IMR-90 (cell line): ENCODE measurements around the gene SIPA1. TPM values are rescaled to one million over a fixed set of nuclear protein-coding genes. Genes with fewer than 3 reads are reported as not detected.

Experiments used
- ATAC-seq: fragments of 200-7000 bp; cut with Tn5 transposase; 2 replicates; pipeline ENCODE4 v1.9.1; 2020; ENCODE audit warnings: low read depth, mild to moderate bottlenecking, moderate library complexity
- BruUV-seq: library from RNA; stranded (reverse); fragments of 400-500 nt; replicated peaks from 2 replicates; lab custom pipeline; 2021; lab: Mats Ljungman, UMichigan
- CTCF ChIA-PET: fragments of 300-600 bp; formaldehyde crosslinking; extraction: SDS; loops from one replicate; lab custom pipeline; 2021; ENCODE audit warnings: antibody characterized with exemption; lab: Yijun Ruan, JAX
- POLR2A ChIA-PET: fragments of 300-600 bp; sonication (Branson Sonifier 250); formaldehyde crosslinking; loops from one replicate; lab custom pipeline; 2022; ENCODE audit warnings: antibody characterized with exemption; ENCODE audit not compliant: unreplicated experiment; lab: Charles Lee
- DNase-seq: peaks from one replicate; pipeline ENCODE4 v3.0.0; 2013
- H2AFZ ChIP-seq: replicated peaks from 2 replicates; pipeline ENCODE3; 2013; ENCODE audit warnings: low read length, mild to moderate bottlenecking; ENCODE audit not compliant: poor library complexity
- H2AK5ac ChIP-seq: 2 replicates; pipeline ENCODE4 v1.6.1; 2013; ENCODE audit warnings: low read depth, low read length, inconsistent platforms
- H2AK9ac ChIP-seq: replicated peaks from 2 replicates; pipeline ENCODE3; 2013; ENCODE audit warnings: mild to moderate bottlenecking, low read depth, low read length, moderate library complexity; ENCODE audit not compliant: poor library complexity
- H2BK120ac ChIP-seq: 2 replicates; pipeline ENCODE4 v1.6.1; 2013; ENCODE audit warnings: low read depth, low read length, inconsistent platforms
- H2BK15ac ChIP-seq: 3 replicates; pipeline ENCODE4 v1.6.1; 2013; ENCODE audit warnings: low read depth, low read length, inconsistent platforms
- H2BK20ac ChIP-seq: 2 replicates; pipeline ENCODE4 v1.6.1; 2013; ENCODE audit warnings: low read depth, mild to moderate bottlenecking, inconsistent platforms, low read length, moderate library complexity
- H2BK5ac ChIP-seq: 2 replicates; pipeline ENCODE4 v1.6.1; 2013; ENCODE audit warnings: mild to moderate bottlenecking, low read depth, low read length, inconsistent platforms; ENCODE audit not compliant: poor library complexity, severe bottlenecking
- H3K14ac ChIP-seq: replicated peaks from 2 replicates; pipeline ENCODE4 v1.6.1; 2013; ENCODE audit warnings: low read depth, low read length, inconsistent platforms
- H3K18ac ChIP-seq: 2 replicates; pipeline ENCODE4 v1.6.1; 2013; ENCODE audit warnings: low read depth, low read length, control low read depth
- H3K23ac ChIP-seq: 2 replicates; pipeline ENCODE4 v1.6.1; 2013; ENCODE audit warnings: low read depth, low read length, inconsistent platforms
- H3K27ac ChIP-seq: 2 replicates; pipeline ENCODE4 v1.5.1; 2013; ENCODE audit warnings: mild to moderate bottlenecking, control low read depth, low read length; ENCODE audit not compliant: insufficient read depth
- H3K27me3 ChIP-seq: 2 replicates; pipeline ENCODE4 v1.6.1; 2013; ENCODE audit warnings: low read length; ENCODE audit not compliant: control insufficient read depth, insufficient read depth
- H3K36me3 ChIP-seq: 2 replicates; pipeline ENCODE4 v1.6.1; 2013; ENCODE audit warnings: low read length, mixed read lengths; ENCODE audit not compliant: control insufficient read depth, insufficient read depth
- H3K4ac ChIP-seq: 2 replicates; pipeline ENCODE4 v1.6.1; 2013; ENCODE audit warnings: low read depth, low read length, inconsistent platforms
- H3K4me1 ChIP-seq: 2 replicates; pipeline ENCODE4 v1.6.1; 2013; ENCODE audit warnings: low read length, mixed read lengths; ENCODE audit not compliant: control insufficient read depth, insufficient read depth
- H3K4me2 ChIP-seq: 2 replicates; pipeline ENCODE4 v1.6.1; 2013; ENCODE audit warnings: low read depth, mild to moderate bottlenecking, control low read depth, low read length, moderate library complexity
- H3K4me3 ChIP-seq: 2 replicates; pipeline ENCODE4 v1.5.1; 2013; ENCODE audit warnings: low read depth, mild to moderate bottlenecking, control low read depth, low read length, moderate library complexity; ENCODE audit not compliant: insufficient read depth
- H3K56ac ChIP-seq: 2 replicates; pipeline ENCODE4 v1.6.1; 2013; ENCODE audit warnings: low read length, inconsistent platforms; ENCODE audit not compliant: insufficient read depth; ENCODE audit errors: extremely low read depth
- H3K79me1 ChIP-seq, 2 experiments: 2 replicates each; pipeline ENCODE4 v1.6.1; 2013; ENCODE audit warnings: low read length in 2 of 2, inconsistent platforms in 1 of 2, low read depth in 1 of 2
- H3K9ac ChIP-seq: 2 replicates; pipeline ENCODE4 v1.6.1; 2013; ENCODE audit warnings: low read depth, low read length, control low read depth
- H3K9me1 ChIP-seq: 2 replicates; pipeline ENCODE4 v1.6.1; 2013; ENCODE audit warnings: low read length, inconsistent platforms; ENCODE audit not compliant: insufficient read depth
- H3K9me3 ChIP-seq: 2 replicates; pipeline ENCODE4 v1.6.1; 2013; ENCODE audit warnings: low read length; ENCODE audit not compliant: control insufficient read depth, insufficient read depth
- H4K20me1 ChIP-seq: 2 replicates; pipeline ENCODE4 v1.6.1; 2013; ENCODE audit warnings: low read length, inconsistent platforms; ENCODE audit not compliant: insufficient read depth
- H4K5ac ChIP-seq: 2 replicates; pipeline ENCODE4 v1.6.1; 2013; ENCODE audit warnings: mild to moderate bottlenecking, low read depth, low read length, control low read depth
- H4K8ac ChIP-seq, 2 experiments: 2 replicates each; pipeline ENCODE4 v1.6.1; 2013; ENCODE audit warnings: low read depth in 2 of 2, low read length in 2 of 2, control low read depth in 1 of 2, inconsistent platforms in 1 of 2
- H4K91ac ChIP-seq: 2 replicates; pipeline ENCODE4 v1.6.1; 2013; ENCODE audit warnings: low read depth, low read length, inconsistent platforms; ENCODE audit not compliant: insufficient read depth
- CEBPB ChIP-seq: IDR thresholded peaks from 2 replicates; pipeline ENCODE4 v1.6.1; 2012; ENCODE audit warnings: low read depth, low read length, improper control_type of control experiment
- CHD1 ChIP-seq: IDR thresholded peaks from 2 replicates; pipeline ENCODE4 v1.6.1; 2012; ENCODE audit warnings: low read depth, low read length, improper control_type of control experiment
- FOS ChIP-seq: fragments of 150-350 bp; IDR thresholded peaks from 2 replicates; pipeline ENCODE4 v1.6.1; 2016; ENCODE audit warnings: low read depth, low read length
- MAFK ChIP-seq: IDR thresholded peaks from 2 replicates; pipeline ENCODE4 v1.6.1; 2012; ENCODE audit warnings: low read depth, low read length, improper control_type of control experiment
- MXI1 ChIP-seq: IDR thresholded peaks from 2 replicates; pipeline ENCODE4 v1.6.1; 2012; ENCODE audit warnings: low read depth, mild to moderate bottlenecking, low read length, moderate library complexity, borderline replicate concordance
- NFE2L2 ChIP-seq: fragments of 150-350 bp; IDR thresholded peaks from 2 replicates; pipeline ENCODE4 v1.6.1; 2016; ENCODE audit warnings: low read depth, mild to moderate bottlenecking, low read length
- RAD21 ChIP-seq: IDR thresholded peaks from 2 replicates; pipeline ENCODE4 v1.6.1; 2012; ENCODE audit warnings: low read length, improper control_type of control experiment
- WGBS, 2 experiments: methylation state at CpG; one replicate each; pipeline versions ENCODE4 v1.1.5 to v1.1.7; 2013; ENCODE audit warnings: missing lambda C conversion rate in 2 of 2; ENCODE audit not compliant: insufficient read length in 1 of 2; ENCODE audit errors: extremely low coverage in 2 of 2; 5-methylcytosine and 5-hydroxymethylcytosine counted together
- dilution Hi-C: fragments of 300-500 bp; cut with HindIII; formaldehyde crosslinking; loops from one replicate; pipeline ENCODE4 v1.14.3; 2018; ENCODE audit warnings: low sequenced_read_pairs; ENCODE audit not compliant: unreplicated experiment
- in situ Hi-C: fragments of 300-500 bp; cut with MboI; formaldehyde crosslinking; loops from 3 replicates; pipeline ENCODE4 v1.14.3; 2019; ENCODE audit warnings: low sequenced_read_pairs, inconsistent platforms, mixed read lengths
- intact Hi-C: fragments of 100-400 bp; cut with micrococcal nuclease; formaldehyde crosslinking; loops from 2 replicates; pipeline ENCODE4 v1.10.0; 2022
- polyA plus RNA-seq, 3 experiments: library from polyadenylated mRNA; depleted of rRNA; stranded (reverse); fragments of >200 nt; gene quantifications; 2 replicates each; pipeline ENCODE4 v1.2.3, GENCODE V29; 2012; ENCODE audit warnings: low replicate concordance in 1 of 3
- total RNA-seq: library from RNA; depleted of rRNA; stranded (reverse); fragments of >200 nt; gene quantifications from 2 replicates; pipeline ENCODE4 v1.2.3, GENCODE V29; 2012
- TF ChIP-seq, protein P1 (sequence below): fragments of 150-350 bp; IDR thresholded peaks from 2 replicates; pipeline ENCODE4 v1.6.1; 2016; ENCODE audit warnings: low read depth, mild to moderate bottlenecking, low read length, moderate library complexity, borderline replicate concordance

Gene SIPA1
- total and polyA plus RNA-seq, 2 of the 4 experiments (the other 2 are of a cell fraction): 10.6 to 39.7 TPM

DNA sequence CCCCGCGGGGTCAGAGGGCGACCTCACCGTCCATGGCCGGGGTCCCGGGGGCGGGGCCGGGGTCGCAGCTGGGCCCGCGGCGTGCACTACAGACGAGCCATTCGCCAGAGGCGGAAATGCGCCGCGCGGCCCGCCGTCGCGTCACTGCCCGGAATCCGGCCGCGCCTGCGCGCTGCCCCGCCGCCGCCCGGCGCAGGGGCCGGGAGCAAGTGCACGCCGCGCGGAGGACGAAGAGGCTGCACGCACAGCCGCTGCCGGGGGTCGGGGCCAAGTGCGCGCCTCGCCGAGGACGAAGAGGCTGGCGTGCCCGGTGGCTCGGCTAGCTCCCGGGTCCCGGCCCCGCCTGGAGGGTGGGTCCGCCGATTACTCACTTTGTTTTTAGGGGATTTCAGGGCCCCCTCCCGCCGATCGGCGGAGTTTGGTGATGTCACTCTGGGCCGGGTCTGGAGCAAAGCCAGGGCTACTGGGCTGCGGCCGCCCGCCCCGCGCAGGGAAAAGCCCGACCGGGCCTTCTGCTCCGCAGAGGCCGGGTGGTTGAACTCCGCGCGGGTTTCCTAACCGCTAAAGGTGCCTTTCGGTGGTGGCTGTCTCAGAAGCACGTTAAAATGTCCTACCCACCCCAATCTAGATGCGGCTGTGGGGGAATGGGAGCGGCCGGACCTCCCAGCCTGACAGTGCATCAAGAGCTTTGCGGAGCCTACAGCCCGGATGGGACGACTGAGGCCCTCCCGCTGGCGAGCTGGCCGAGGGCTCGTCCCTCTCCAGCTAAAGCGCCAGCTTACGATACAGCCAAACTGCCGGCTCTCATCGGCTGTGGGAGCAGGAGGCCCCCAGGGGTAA is 25.1 kb downstream of the SIPA1 start, which contains the start of gene RELA (continued):
- TF ChIP-seq MXI1: 0 out of 2 replicates have a peak, but pooled peaks have one; percentile 68
- TF ChIP-seq MAFK: no peak

DNA sequence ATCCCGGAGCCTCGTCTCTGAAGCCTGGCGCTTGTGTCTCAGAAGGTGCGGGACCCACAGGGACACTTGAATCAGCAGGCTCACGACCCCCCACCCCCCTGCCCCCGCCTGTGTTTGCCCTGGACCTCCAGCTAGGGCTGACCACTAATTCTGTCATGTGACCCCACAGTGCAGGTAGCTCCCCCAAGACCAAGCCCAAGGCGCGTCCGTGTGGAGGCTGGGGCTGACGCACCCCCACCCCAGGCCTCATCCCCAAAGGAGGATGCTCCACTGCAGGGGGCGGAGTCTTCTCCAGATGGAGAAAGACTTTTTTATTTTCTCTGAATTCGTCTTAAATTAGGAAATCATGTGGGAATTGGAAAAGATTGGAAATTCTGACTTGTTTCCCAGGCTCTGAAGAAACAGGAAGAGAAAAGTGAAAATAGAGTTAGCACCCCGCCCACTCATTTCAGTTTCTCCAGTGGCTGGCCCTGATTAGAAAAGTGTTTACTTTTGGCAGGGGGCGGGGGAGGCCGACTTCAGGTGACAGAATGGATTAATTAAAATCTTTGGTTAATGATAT is 25.8 kb downstream of the SIPA1 start:
- Histone ChIP-seq H2BK5ac (peak overlapping the region; percentile 91), H3K9ac (peak overlapping the region; percentile 86), H4K5ac (peak overlapping the region; percentile 85), H3K18ac (peak overlapping the region; percentile 71), H3K23ac (peak overlapping the region; percentile 98; the same call in 1 of the 2 replicates), H3K4ac (peak overlapping the region; percentile 98), H3K4me2 (peak overlapping the region; percentile 79), H3K9me1 (no peaks in the 10 kb centered on the region), H3K36me3 (peaks cover 26% of the 10 kb centered on the region), H3K79me1 (peaks cover 18 to 38% of the 10 kb centered on the region in 2 experiments; a peak in 3 of 4 replicates), H2AK5ac (peak overlapping the region; percentile 81; the same call in 1 of the 2 replicates), H4K91ac (peak overlapping the region; percentile 93), H3K27ac (peak overlapping the region; percentile 91), H3K4me1 (peaks cover 7% of the 10 kb centered on the region), H4K20me1 (peaks cover 13% of the 10 kb centered on the region; the same call in 1 of the 2 replicates), H3K27me3 (no peaks in the 10 kb centered on the region), H2AK9ac (peak overlapping the region; percentile 78), H3K9me3 (no peaks in the 10 kb centered on the region), H2BK20ac (no peak overlapping the region), H4K8ac (peak overlapping the region; percentile 40 to 92), H3K56ac (peak overlapping the region; percentile 78), H2BK120ac (peak overlapping the region; percentile 78; the same call in 1 of the 2 replicates), H3K4me3 (peak overlapping the region; percentile 92), H2BK15ac (no peak overlapping the region), H3K14ac (peak overlapping the region; percentile 99), H2AFZ (peak overlapping the region; percentile 98)
- POLR2A ChIA-PET: interaction anchor here (0.5 to 1.0 kb wide), 3 partner anchors 10 to 368 kb away, joined by 3 to 17 read pairs (median 9); no protein-coding TSS in a partner anchor
- 0% methylated on average over 3 of the region's 15 CpGs; no CpG with 5 or more reads in 1 of the 2 experiments for WGBS, 2 experiments
- in situ Hi-C loops (no loop called here), dilution Hi-C loops (no loop called here), intact Hi-C loops (no loop called here)
- DNase-seq (peak; percentile 52), ATAC-seq (peak; percentile 40)
- CTCF ChIA-PET: interaction anchor here (1.4 kb wide), 1 partner anchor 26 kb away, joined by 5 read pairs; the partner anchor contains the start of gene SIPA1
- TF ChIP-seq CHD1 (no peak), MAFK (no peak), CEBPB (no peak), NFE2L2 (no peak), RAD21 (no peak), FOS (no peak)
- TF ChIP-seq, protein P1, sequence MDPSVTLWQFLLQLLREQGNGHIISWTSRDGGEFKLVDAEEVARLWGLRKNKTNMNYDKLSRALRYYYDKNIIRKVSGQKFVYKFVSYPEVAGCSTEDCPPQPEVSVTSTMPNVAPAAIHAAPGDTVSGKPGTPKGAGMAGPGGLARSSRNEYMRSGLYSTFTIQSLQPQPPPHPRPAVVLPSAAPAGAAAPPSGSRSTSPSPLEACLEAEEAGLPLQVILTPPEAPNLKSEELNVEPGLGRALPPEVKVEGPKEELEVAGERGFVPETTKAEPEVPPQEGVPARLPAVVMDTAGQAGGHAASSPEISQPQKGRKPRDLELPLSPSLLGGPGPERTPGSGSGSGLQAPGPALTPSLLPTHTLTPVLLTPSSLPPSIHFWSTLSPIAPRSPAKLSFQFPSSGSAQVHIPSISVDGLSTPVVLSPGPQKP: no peak
- no TSS peak for BruUV-seq
